Mesenchymal stem cell (in vitro differentiated cells and primary cell): ENCODE results near the gene CCT5.

Experiments
- DNase-seq: peaks from one replicate; pipeline ENCODE4 v3.0.0-alpha.2; 2013
- H2AFZ ChIP-seq: one replicate; pipeline ENCODE4 v1.6.1; 2013; ENCODE audit warnings: low read depth, mild to moderate bottlenecking, control low read depth, inconsistent platforms, low read length, moderate library complexity
- H2AK5ac ChIP-seq: 2 replicates; pipeline ENCODE4 v1.6.1; 2013; ENCODE audit warnings: low read length, moderate library complexity, mild to moderate bottlenecking, inconsistent platforms; ENCODE audit not compliant: severe bottlenecking
- H2BK120ac ChIP-seq: one replicate; pipeline ENCODE4 v1.6.1; 2013; ENCODE audit warnings: low read depth, mild to moderate bottlenecking, inconsistent platforms, low read length, moderate library complexity
- H2BK12ac ChIP-seq, 2 experiments: one replicate each; pipeline ENCODE4 v1.6.1; 2013; ENCODE audit warnings: inconsistent platforms in 2 of 2, low read length in 2 of 2, mild to moderate bottlenecking in 2 of 2, moderate library complexity in 2 of 2, control low read depth in 1 of 2
- H2BK15ac ChIP-seq: one replicate; pipeline ENCODE4 v1.6.1; 2013; ENCODE audit warnings: mild to moderate bottlenecking, low read depth, inconsistent platforms; ENCODE audit not compliant: poor library complexity, severe bottlenecking
- H2BK5ac ChIP-seq: 2 replicates; pipeline ENCODE4 v1.6.1; 2013; ENCODE audit warnings: low read depth, mild to moderate bottlenecking, low read length, control low read depth, inconsistent platforms; ENCODE audit not compliant: poor library complexity, severe bottlenecking
- H3K14ac ChIP-seq, 2 experiments: one replicate each; pipeline ENCODE4 v1.6.1; 2013; ENCODE audit warnings: inconsistent platforms in 2 of 2, low read length in 2 of 2, control low read depth in 1 of 2, mild to moderate bottlenecking in 1 of 2, moderate library complexity in 1 of 2
- H3K18ac ChIP-seq, 2 experiments: one replicate each; pipeline ENCODE4 v1.6.1; 2013; ENCODE audit warnings: inconsistent platforms in 2 of 2, low read length in 2 of 2, control low read depth in 1 of 2, low read depth in 1 of 2, mild to moderate bottlenecking in 1 of 2
- H3K23ac ChIP-seq, 2 experiments: one replicate each; pipeline ENCODE4 v1.6.1; 2013; ENCODE audit warnings: inconsistent platforms in 2 of 2, low read length in 2 of 2, mild to moderate bottlenecking in 2 of 2, moderate library complexity in 2 of 2, control low read depth in 1 of 2
- H3K27ac ChIP-seq: 2 replicates; pipeline ENCODE4 v1.5.1; 2013; ENCODE audit warnings: mild to moderate bottlenecking, moderate library complexity, low read length, control low read depth, inconsistent platforms; ENCODE audit not compliant: poor library complexity, severe bottlenecking
- H3K27me3 ChIP-seq, 2 experiments: 2 replicates each; pipeline versions ENCODE4 v1.6.1 to v1.7.0; 2013; ENCODE audit warnings: low read length in 2 of 2, mild to moderate bottlenecking in 2 of 2, moderate library complexity in 2 of 2, control low read depth in 1 of 2, inconsistent platforms in 1 of 2; ENCODE audit not compliant: control insufficient read depth in 1 of 2, insufficient read depth in 1 of 2
- H3K36me3 ChIP-seq, 2 experiments: 2 replicates each; pipeline versions ENCODE4 v1.6.1 to v1.7.0; 2013; ENCODE audit warnings: low read length in 2 of 2, control low read depth in 1 of 2, inconsistent platforms in 1 of 2, low read depth in 1 of 2, mild to moderate bottlenecking in 1 of 2; ENCODE audit not compliant: insufficient read depth in 2 of 2, control insufficient read depth in 1 of 2
- H3K4ac ChIP-seq, 2 experiments: one replicate each; pipeline ENCODE4 v1.6.1; 2013; ENCODE audit warnings: inconsistent platforms in 2 of 2, low read length in 2 of 2, mild to moderate bottlenecking in 2 of 2, moderate library complexity in 2 of 2, control low read depth in 1 of 2, low read depth in 1 of 2
- H3K4me1 ChIP-seq: 2 replicates; pipeline ENCODE4 v1.6.1; 2013; ENCODE audit warnings: low read depth, low read length, control low read depth; ENCODE audit not compliant: control insufficient read depth, insufficient read depth
- H3K4me2 ChIP-seq: 2 replicates; pipeline ENCODE4 v1.6.1; 2013; ENCODE audit warnings: low read length, mild to moderate bottlenecking, inconsistent platforms; ENCODE audit not compliant: poor library complexity, severe bottlenecking
- H3K4me3 ChIP-seq, 2 experiments: 2 replicates each; pipeline versions ENCODE4 v1.5.1 to v1.7.0; 2013; ENCODE audit warnings: low read length in 2 of 2, mild to moderate bottlenecking in 2 of 2, control low read depth in 1 of 2, low read depth in 1 of 2; ENCODE audit not compliant: insufficient read depth in 1 of 2
- H3K79me1 ChIP-seq: replicated peaks from 2 replicates; pipeline ENCODE4 v1.6.1; 2013; ENCODE audit warnings: mild to moderate bottlenecking, control low read depth, low read length, inconsistent platforms; ENCODE audit not compliant: poor library complexity, severe bottlenecking
- H3K9ac ChIP-seq: 2 replicates; pipeline ENCODE4 v1.7.0; 2013; ENCODE audit warnings: mild to moderate bottlenecking, low read length, moderate library complexity
- H3K9me3 ChIP-seq: 2 replicates; pipeline ENCODE4 v1.7.0; 2013; ENCODE audit warnings: mild to moderate bottlenecking, low read length; ENCODE audit not compliant: control insufficient read depth
- H4K8ac ChIP-seq: one replicate; pipeline ENCODE4 v1.6.1; 2013; ENCODE audit warnings: inconsistent platforms, mild to moderate bottlenecking, low read length, moderate library complexity
- H4K91ac ChIP-seq: one replicate; pipeline ENCODE4 v1.6.1; 2013; ENCODE audit warnings: mild to moderate bottlenecking, low read length, inconsistent platforms
- WGBS: methylation state at CpG from one replicate; pipeline ENCODE4 v1.1.7; 2013; ENCODE audit warnings: mixed read lengths; 5-methylcytosine and 5-hydroxymethylcytosine counted together

The CCT5 gene

GRCh38 chr5:10303699-10304170 is 53.7 kb downstream of the CCT5 start:
- Histone ChIP-seq H3K4ac (no peak overlapping the region), H3K23ac (no peak overlapping the region), H2BK120ac (no peak overlapping the region), H3K27me3 (no peaks in the 10 kb centered on the region), H3K4me1 (peaks cover 7% of the 10 kb centered on the region), H3K27ac (no peak overlapping the region), H4K8ac (no peak overlapping the region), H3K4me2 (no peak overlapping the region), H2BK12ac (no peak overlapping the region), H3K4me3 (no peak overlapping the region), H3K9me3 (no peaks in the 10 kb centered on the region), H2BK5ac (no peak overlapping the region), H2BK15ac (no peak overlapping the region), H3K79me1 (peaks cover 35% of the 10 kb centered on the region), H2AFZ (no peak overlapping the region), H3K36me3 (peaks cover 5 to 10% of the 10 kb centered on the region in 2 experiments), H3K14ac (no peak overlapping the region), H2AK5ac (no peak overlapping the region), H3K18ac (no peak overlapping the region), H4K91ac (no peak overlapping the region), H3K9ac (no peak overlapping the region)
- no peak for DNase-seq
- WGBS: 86% methylated on average over 5 of the region's 5 CpGs

GRCh38 chr5:10304932-10305331 is 54.9 kb downstream of the CCT5 start:
- Histone ChIP-seq H3K23ac (no peak overlapping the region), H3K27ac (no peak overlapping the region), H3K4ac (no peak overlapping the region), H4K8ac (no peak overlapping the region), H3K79me1 (peaks cover 34% of the 10 kb centered on the region), H2BK120ac (no peak overlapping the region), H2BK5ac (no peak overlapping the region), H2AK5ac (no peak overlapping the region), H2BK12ac (no peak overlapping the region), H3K18ac (no peak overlapping the region), H2AFZ (no peak overlapping the region), H3K4me1 (peaks cover 7% of the 10 kb centered on the region), H3K4me2 (no peak overlapping the region), H3K4me3 (no peak overlapping the region), H3K9ac (no peak overlapping the region), H3K27me3 (no peaks in the 10 kb centered on the region), H3K36me3 (peaks cover 2% of the 10 kb centered on the region in 2 experiments), H2BK15ac (no peak overlapping the region), H3K9me3 (no peaks in the 10 kb centered on the region), H3K14ac (no peak overlapping the region), H4K91ac (no peak overlapping the region)
- 93% methylated on average over 5 of the region's 5 CpGs for WGBS
- no peak for DNase-seq

- Histone ChIP-seq H4K91ac (peak overlapping the region; percentile 11), H2AFZ (no peak overlapping the region), H3K36me3 (peaks cover 0 to 2% of the 10 kb centered on the region in 2 experiments)
These were observed 56.0 kb downstream of the CCT5 start for GRCh38 chr5:10306114-10306513.

GRCh38 chr5:10306806-10307205 is 56.7 kb downstream of the CCT5 start:
- Histone ChIP-seq H3K79me1 (peaks cover 27% of the 10 kb centered on the region), H3K4me3 (peak overlapping the region in 1 of 2 experiments; percentile 82), H2AK5ac (no peak overlapping the region), H2BK12ac (no peak overlapping the region), H2AFZ (no peak overlapping the region), H3K27ac (no peak overlapping the region), H3K18ac (no peak overlapping the region), H3K4me2 (peak overlapping the region; percentile 60), H3K9me3 (no peaks in the 10 kb centered on the region), H3K27me3 (no peaks in the 10 kb centered on the region), H3K9ac (peak overlapping the region; percentile 81), H4K91ac (no peak overlapping the region), H3K4ac (no peak overlapping the region), H2BK120ac (no peak overlapping the region), H2BK5ac (no peak overlapping the region), H3K4me1 (peaks cover 9% of the 10 kb centered on the region), H2BK15ac (no peak overlapping the region), H3K14ac (no peak overlapping the region), H4K8ac (no peak overlapping the region), H3K23ac (no peak overlapping the region), H3K36me3 (peaks cover 0 to 2% of the 10 kb centered on the region in 2 experiments)
- WGBS: 63% methylated on average over 7 of the region's 8 CpGs
- DNase-seq: no peak

More at GRCh38 chr5:10306114-10306513, 56.0 kb downstream of the CCT5 start:
- H3K18ac ChIP-seq: no peak overlapping the region
- 59% methylated on average over 4 of the region's 5 CpGs for WGBS
- no peak overlapping the region for H2BK5ac ChIP-seq
- H3K27me3 ChIP-seq: no peaks in the 10 kb centered on the region
- H2BK120ac ChIP-seq: no peak overlapping the region
- no peak overlapping the region for H3K4ac ChIP-seq
- no peak overlapping the region for H3K27ac ChIP-seq
- H4K8ac ChIP-seq: no peak overlapping the region
- H2AK5ac ChIP-seq: no peak overlapping the region
- H3K14ac ChIP-seq: no peak overlapping the region
- H3K23ac ChIP-seq: no peak overlapping the region
- peak overlapping the region; percentile 60 for H3K4me2 ChIP-seq
- no peak for DNase-seq
- peak overlapping the region; percentile 81 for H3K9ac ChIP-seq
- peaks cover 29% of the 10 kb centered on the region for H3K79me1 ChIP-seq
- H3K4me1 ChIP-seq: peaks cover 9% of the 10 kb centered on the region
- no peak overlapping the region for H2BK15ac ChIP-seq
- no peaks in the 10 kb centered on the region for H3K9me3 ChIP-seq
- peak overlapping the region in 1 of 2 experiments; percentile 82 for H3K4me3 ChIP-seq
- no peak overlapping the region for H2BK12ac ChIP-seq
